AML-193 (cell line): ENCODE results near the gene MEGF6.

Experiments used
- DNase-seq, 2 experiments: peaks; one replicate each; lab custom pipeline; 2025; lab: John Stamatoyannopoulos, UW

The MEGF6 gene

DNA sequence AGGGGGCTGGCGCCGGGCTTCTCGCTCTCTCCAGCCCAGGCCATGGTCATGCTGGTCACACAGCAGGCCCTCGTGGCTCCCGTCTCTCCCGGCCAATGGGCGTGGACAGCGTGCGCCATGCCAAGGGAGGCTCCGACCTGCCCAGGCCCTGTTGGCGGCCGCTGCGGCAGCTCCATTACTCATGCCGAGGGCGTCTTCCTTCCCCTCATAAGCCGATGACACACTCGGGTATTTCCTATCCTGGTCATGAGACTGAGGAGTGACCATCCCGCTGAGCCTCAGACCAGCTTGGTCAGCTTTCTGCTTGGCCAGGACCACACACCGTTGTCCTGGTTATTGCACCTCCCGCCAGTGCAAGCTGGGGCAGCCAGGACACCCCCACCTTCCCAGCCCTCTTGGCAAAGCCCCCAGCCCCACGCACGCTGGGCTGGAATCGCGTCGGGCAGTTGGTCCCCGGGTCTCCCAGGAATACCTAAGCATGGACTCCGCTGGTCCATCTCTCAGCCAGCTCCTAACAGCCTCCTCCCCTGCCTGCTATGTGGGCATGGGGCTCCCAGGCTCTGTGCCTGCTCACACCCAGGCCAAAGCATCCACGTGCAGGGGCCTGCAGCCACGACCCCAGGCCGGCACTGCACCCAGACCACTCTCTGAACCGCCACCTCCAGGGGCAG is 107.0 kb downstream of the MEGF6 start:
- no peak for DNase-seq

DNA sequence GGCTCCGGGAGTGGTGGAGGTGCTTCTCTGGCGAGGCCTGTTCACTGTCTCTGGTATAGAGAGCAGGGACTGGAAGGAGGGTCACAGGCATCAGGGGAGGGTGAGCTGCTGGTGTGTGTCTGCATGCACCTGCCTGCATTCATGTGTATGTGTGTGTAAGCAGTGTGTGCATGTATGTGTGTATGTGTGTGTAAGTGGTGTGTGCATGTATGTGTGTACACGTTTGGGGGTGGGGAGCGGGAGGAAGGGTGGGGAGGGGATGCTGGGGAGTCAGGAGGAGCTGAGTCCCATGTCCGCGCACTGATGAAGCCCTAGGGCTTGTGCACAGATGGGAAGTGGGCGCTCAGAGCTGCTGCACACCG is 107.8 kb downstream of the MEGF6 start:
- DNase-seq, result no peak

- DNase-seq, result no peak
These were observed 108.4 kb downstream of the MEGF6 start for GRCh38 chr1:3502641-3503524.

GRCh38 chr1:3501856-3502640 is 109.3 kb downstream of the MEGF6 start:
- DNase-seq, result no peak

DNA sequence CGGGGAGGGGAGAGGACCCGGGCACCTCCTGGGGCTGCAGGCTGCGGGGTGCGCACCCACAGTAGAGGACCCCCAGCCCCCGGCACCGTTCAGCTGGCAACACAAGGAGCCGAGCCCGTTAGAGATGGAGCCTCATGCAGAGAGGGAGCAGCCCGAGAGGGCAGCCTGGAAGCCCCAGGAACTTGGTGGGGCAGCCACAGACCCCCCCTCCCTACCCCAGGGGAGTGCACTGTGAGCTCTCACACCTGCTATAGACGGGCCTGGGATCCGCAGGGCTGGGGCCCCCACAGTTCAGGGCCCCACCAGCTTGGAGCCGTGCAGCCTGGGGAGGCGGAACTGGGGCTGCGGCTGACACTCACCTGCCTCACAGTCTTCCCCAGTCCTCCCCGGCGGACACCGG is 109.9 kb downstream of the MEGF6 start:
- no peak for DNase-seq

GRCh38 chr1:3500265-3500835 is 111.0 kb downstream of the MEGF6 start:
- DNase-seq, result no peak

- DNase-seq, result no peak
These were observed 111.7 kb downstream of the MEGF6 start for GRCh38 chr1:3499611-3500010.

GRCh38 chr1:3498986-3499385 is 112.3 kb downstream of the MEGF6 start:
- DNase-seq, result no peak

GRCh38 chr1:3498246-3498930 is 112.9 kb downstream of the MEGF6 start:
- no peak for DNase-seq

DNA sequence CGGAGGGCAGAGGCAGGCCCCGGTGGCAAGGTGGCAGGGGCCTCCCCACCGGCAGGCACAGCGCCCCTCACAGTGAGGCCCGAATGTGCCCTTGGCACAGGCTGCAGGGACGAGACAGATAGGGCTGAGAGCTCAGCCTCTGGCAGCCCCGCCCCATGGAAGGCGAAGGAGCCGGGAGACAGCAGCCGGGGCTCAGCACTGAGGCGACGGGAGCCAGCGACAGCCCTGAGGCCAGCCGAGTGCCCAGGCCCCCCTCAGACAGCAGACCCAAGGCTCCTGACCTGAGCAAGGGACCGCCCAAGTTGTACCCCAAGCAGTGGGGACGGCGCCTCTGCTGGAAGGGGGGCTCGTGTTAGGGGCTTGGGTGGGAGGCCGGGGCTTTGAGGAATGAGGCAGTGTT is 113.8 kb downstream of the MEGF6 start:
- DNase-seq, result no peak

GRCh38 chr1:3496916-3497315 is 114.4 kb downstream of the MEGF6 start:
- DNase-seq, result no peak

GRCh38 chr1:3495776-3496745 is 115.2 kb downstream of the MEGF6 start:
- no peak for DNase-seq

GRCh38 chr1:3494321-3495308 is 116.7 kb downstream of the MEGF6 start:
- no peak for DNase-seq

DNA sequence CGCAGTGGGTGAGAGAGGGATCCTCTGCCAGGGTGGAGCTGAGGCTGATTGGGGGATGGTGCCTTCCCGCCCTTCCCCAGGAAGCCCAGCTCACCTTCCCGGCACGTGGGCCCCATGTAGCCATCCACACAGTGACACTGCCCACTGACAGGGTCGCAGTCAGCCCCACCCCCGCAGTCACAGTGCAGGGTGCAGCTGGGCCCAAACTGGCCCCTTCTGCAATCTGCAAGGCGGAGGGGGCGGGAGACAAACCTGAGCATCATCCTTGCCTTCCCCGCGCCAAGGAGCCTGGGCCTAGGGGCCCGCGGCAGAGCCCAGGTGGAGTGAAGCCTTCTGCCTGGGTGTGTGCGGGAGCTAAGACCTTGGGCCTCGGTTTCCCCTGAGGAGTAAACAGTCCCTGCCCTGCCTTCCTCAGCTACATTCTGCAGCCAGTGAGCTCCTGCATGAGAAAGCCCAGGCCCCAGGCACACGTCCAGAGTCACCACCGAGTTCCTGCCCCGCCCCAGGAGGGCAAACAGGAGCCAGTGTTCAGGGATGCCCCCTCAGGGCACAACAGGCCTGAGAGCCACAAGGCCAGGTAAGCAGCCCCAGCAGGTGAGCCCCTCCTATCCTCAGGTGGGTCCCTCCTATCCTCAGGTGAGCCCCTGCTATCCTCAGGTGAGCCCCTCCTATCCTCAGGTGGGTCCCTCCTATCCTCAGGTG is 118.6 kb downstream of the MEGF6 start:
- DNase-seq, result no peak

GRCh38 chr1:3491291-3492246 is 119.7 kb downstream of the MEGF6 start:
- peak; percentile 35 to 48 for DNase-seq

GRCh38 chr1:3490046-3490745 is 121.1 kb downstream of the MEGF6 start:
- no peak for DNase-seq

- no peak for DNase-seq
These were observed 122.9 kb downstream of the MEGF6 start for GRCh38 chr1:3488432-3488831.
